Measurements from ENCODE around the gene ANKRD33B. TPM values are rescaled to one million over a fixed set of nuclear protein-coding genes. Genes with fewer than 3 reads are reported as not detected.
A peak's percentile ranks its signal among the peaks of the same experiment; 100 is the strongest.

ANKRD33B gene
- total RNA-seq, 1 experiment from 2014 or later = 25.3 TPM

DNA sequence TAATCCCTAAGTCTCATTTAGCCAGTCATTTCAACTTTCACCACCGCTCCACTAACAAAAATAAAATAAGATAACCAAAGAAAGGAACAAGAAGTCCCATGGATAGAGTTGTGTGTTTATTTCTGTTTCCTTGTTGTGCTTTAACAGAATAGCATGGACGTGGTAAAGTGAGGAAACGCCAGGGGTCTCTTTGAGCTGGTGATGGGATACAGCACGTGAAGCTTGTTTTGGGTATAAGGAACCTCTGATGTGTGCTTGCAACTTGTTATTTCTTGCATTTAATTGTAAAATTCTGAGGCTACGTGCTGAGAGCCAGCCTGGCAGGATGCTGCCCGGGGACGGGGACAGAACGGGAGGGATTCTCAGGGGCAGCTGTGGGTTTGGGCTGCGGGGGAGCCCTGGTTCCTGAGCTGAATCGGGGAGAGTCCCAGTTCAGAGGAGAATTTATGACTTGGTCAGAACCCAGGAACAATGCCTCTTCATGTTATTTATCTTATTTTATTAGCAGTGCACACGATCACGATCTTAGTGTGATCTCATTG is 63.4 kb downstream of the ANKRD33B start:
- Histone ChIP-seq H3K27me3 (replicated peaks; ENCODE audit: control insufficient read depth, insufficient read depth, low read length) (no peaks in the 10 kb centered on the region), H3K9me3 (no peaks in the 10 kb centered on the region), H3K4me3 (ENCODE audit: low read depth, low read length) (no peak overlapping the region), H3K4me1 (peaks cover 5% of the 10 kb centered on the region; the same call in 1 of the 2 replicates), H3K36me3 (ENCODE audit: control insufficient read depth, insufficient read depth, low read length) (no peaks in the 10 kb centered on the region)
- ChIA-PET POLR2A (interaction anchor here (0.8 kb wide), 1 partner anchor 133 kb away, joined by 5 read pairs; no protein-coding TSS in a partner anchor), CTCF (interaction anchor here (0.6 to 2.9 kb wide), 10 partner anchors 19 to 483 kb away, joined by 3 to 25 read pairs (median 4); partner anchors contain the start of genes ANKRD33B and ROPN1L)
- Mint-ChIP-seq H3K27me3 (ENCODE audit: insufficient read depth, unreplicated experiment) (no peaks in the 10 kb centered on the region), H3K9me3 (ENCODE audit: unreplicated experiment) (peaks cover 10% of the 10 kb centered on the region), H3K4me3 (ENCODE audit: unreplicated experiment) (peak overlapping the region; percentile 42), H3K27ac (ENCODE audit: unreplicated experiment) (peak overlapping the region; percentile 56), H3K4me1 (ENCODE audit: low read depth, unreplicated experiment) (no peaks in the 10 kb centered on the region), H3K36me3 (ENCODE audit: insufficient read depth, unreplicated experiment) (peaks cover 27% of the 10 kb centered on the region)
- BruUV-seq (replicated peaks) = no TSS peak
- TF ChIP-seq, protein P1, sequence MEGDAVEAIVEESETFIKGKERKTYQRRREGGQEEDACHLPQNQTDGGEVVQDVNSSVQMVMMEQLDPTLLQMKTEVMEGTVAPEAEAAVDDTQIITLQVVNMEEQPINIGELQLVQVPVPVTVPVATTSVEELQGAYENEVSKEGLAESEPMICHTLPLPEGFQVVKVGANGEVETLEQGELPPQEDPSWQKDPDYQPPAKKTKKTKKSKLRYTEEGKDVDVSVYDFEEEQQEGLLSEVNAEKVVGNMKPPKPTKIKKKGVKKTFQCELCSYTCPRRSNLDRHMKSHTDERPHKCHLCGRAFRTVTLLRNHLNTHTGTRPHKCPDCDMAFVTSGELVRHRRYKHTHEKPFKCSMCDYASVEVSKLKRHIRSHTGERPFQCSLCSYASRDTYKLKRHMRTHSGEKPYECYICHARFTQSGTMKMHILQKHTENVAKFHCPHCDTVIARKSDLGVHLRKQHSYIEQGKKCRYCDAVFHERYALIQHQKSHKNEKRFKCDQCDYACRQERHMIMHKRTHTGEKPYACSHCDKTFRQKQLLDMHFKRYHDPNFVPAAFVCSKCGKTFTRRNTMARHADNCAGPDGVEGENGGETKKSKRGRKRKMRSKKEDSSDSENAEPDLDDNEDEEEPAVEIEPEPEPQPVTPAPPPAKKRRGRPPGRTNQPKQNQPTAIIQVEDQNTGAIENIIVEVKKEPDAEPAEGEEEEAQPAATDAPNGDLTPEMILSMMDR (IDR thresholded peaks at IDR 0.05; ENCODE audit: insufficient read depth in 1 of 2, low read depth in 1 of 2, low read length in 1 of 2, severe bottlenecking in 1 of 2, unreplicated experiment in 1 of 2) = no peak
- intact Hi-C loops (cut with micrococcal nuclease; ENCODE audit: unreplicated experiment) = loop anchor here (5.0 kb wide), 1 partner anchor 75 kb away; no protein-coding TSS in a partner anchor
- no peak for DNase-seq

DNA sequence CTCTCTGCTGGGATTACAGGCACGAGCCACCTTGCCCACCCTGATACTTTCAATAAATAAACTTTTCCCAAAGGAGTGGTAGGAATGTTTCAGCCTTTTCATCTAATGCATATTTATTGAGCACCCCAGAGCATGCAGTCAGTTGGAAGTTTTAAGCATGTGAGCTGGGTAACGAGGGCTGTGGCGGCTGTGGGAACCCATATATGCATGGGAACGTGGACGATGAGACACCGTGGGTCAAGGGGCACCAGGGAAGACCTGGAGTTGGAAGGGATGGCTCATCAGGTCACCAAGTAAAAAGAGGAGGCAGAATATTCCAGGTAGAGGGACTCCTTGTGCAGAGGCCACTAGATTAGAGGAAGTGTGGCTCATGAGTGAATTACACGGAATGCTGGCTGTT is 64.7 kb downstream of the ANKRD33B start:
- H3K4me3 ChIP-seq (ENCODE audit: low read depth, low read length) = no peak overlapping the region
- intact Hi-C loops (cut with micrococcal nuclease; ENCODE audit: unreplicated experiment) = loop anchor here (1.0 to 5.0 kb wide), 5 partner anchors 63 to 344 kb away; no protein-coding TSS in a partner anchor
- Mint-ChIP-seq H3K4me3 (ENCODE audit: unreplicated experiment) (no peak overlapping the region), H3K36me3 (ENCODE audit: insufficient read depth, unreplicated experiment) (peaks cover 30% of the 10 kb centered on the region), H3K27ac (ENCODE audit: unreplicated experiment) (no peak overlapping the region), H3K9me3 (ENCODE audit: unreplicated experiment) (peaks cover 10% of the 10 kb centered on the region), H3K27me3 (ENCODE audit: insufficient read depth, unreplicated experiment) (no peaks in the 10 kb centered on the region), H3K4me1 (ENCODE audit: low read depth, unreplicated experiment) (no peaks in the 10 kb centered on the region)
- no peak for DNase-seq
- CTCF ChIA-PET = interaction anchor here (1.5 to 2.9 kb wide), 3 partner anchors 77 to 205 kb away, joined by 4 to 25 read pairs (median 9); no protein-coding TSS in a partner anchor
- peaks cover 5% of the 10 kb centered on the region; the same call in 1 of the 2 replicates for H3K4me1 ChIP-seq
- TF ChIP-seq, protein P1 (IDR thresholded peaks at IDR 0.05; ENCODE audit: insufficient read depth in 1 of 2, low read depth in 1 of 2, low read length in 1 of 2, severe bottlenecking in 1 of 2, unreplicated experiment in 1 of 2) = no peak
- H3K36me3 ChIP-seq (ENCODE audit: control insufficient read depth, insufficient read depth, low read length) = no peaks in the 10 kb centered on the region
- BruUV-seq (replicated peaks) = no TSS peak
- POLR2A ChIA-PET = no interaction called here
- H3K9me3 ChIP-seq = no peaks in the 10 kb centered on the region
- H3K27me3 ChIP-seq (replicated peaks; ENCODE audit: control insufficient read depth, insufficient read depth, low read length) = no peaks in the 10 kb centered on the region

DNA sequence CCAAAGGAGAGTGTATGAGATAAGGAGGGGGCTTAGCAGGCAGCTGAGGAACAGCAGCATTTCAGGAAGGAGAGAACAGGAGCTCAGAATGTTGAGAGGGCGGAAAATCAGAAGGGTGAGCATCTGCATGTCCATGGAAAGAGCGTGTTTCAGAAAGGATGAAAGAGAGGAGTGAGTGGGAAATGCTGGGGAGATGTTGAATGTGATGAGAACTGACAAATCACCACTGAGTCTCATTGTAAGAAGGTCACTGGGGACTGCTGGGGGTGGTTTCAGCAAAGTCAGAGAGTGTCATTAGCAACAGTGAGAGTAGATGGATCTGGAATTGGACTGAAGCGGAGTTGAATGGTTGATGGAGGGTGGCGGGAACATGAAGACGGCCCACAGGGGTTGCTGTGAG is 65.8 kb downstream of the ANKRD33B start:
- Mint-ChIP-seq H3K36me3 (ENCODE audit: insufficient read depth, unreplicated experiment) (peaks cover 24% of the 10 kb centered on the region), H3K27me3 (ENCODE audit: insufficient read depth, unreplicated experiment) (no peaks in the 10 kb centered on the region), H3K4me3 (ENCODE audit: unreplicated experiment) (no peak overlapping the region), H3K4me1 (ENCODE audit: low read depth, unreplicated experiment) (no peaks in the 10 kb centered on the region), H3K27ac (ENCODE audit: unreplicated experiment) (no peak overlapping the region), H3K9me3 (ENCODE audit: unreplicated experiment) (peaks cover 10% of the 10 kb centered on the region)
- Histone ChIP-seq H3K9me3 (no peaks in the 10 kb centered on the region), H3K27me3 (replicated peaks; ENCODE audit: control insufficient read depth, insufficient read depth, low read length) (no peaks in the 10 kb centered on the region), H3K36me3 (ENCODE audit: control insufficient read depth, insufficient read depth, low read length) (no peaks in the 10 kb centered on the region), H3K4me1 (no peaks in the 10 kb centered on the region; the same call in 1 of the 2 replicates), H3K4me3 (ENCODE audit: low read depth, low read length) (no peak overlapping the region)
- DNase-seq = no peak
- TF ChIP-seq, protein P1 (IDR thresholded peaks at IDR 0.05; ENCODE audit: insufficient read depth in 1 of 2, low read depth in 1 of 2, low read length in 1 of 2, severe bottlenecking in 1 of 2, unreplicated experiment in 1 of 2) = no peak
- ChIA-PET POLR2A (no interaction called here), CTCF (interaction anchor here (2.9 kb wide), 1 partner anchor 177 kb away, joined by 25 read pairs; no protein-coding TSS in a partner anchor)
- intact Hi-C loops (cut with micrococcal nuclease; ENCODE audit: unreplicated experiment) = loop anchor here (5.0 kb wide), 1 partner anchor 77 kb away; no protein-coding TSS in a partner anchor
- no TSS peak for BruUV-seq (replicated peaks)
